ENCODE results near the gene TMEM117. TPM values are rescaled to one million over a fixed set of nuclear protein-coding genes. Genes with fewer than 3 reads are reported as not detected.
A peak's percentile ranks its signal among the peaks of the same experiment; 100 is the strongest.

Gene TMEM117
- total RNA-seq, 1 donor = 10.8 TPM

DNA sequence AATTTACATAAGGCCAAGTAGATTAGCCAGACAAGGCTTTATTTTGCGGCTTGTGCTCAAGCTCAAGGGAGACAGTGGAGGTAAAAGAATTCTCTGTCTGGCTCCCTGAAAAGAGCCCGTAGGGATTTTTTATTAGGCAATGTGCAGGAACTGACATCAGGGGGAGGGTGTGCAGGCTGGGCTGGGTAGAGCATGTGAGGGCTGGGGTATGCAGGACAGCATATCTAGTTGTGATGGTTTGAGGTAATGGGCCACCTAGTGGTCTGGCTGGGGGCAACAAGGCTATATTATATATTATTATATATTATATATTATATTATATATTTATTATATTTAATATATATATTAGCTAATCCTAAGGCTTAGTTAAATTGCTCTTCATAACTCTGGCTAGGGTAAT is 102.1 kb downstream of the TMEM117 start:
- no peak overlapping the region for H3K4me3 ChIP-seq (ENCODE audit: low read depth, low read length)
- TF ChIP-seq, protein P1, sequence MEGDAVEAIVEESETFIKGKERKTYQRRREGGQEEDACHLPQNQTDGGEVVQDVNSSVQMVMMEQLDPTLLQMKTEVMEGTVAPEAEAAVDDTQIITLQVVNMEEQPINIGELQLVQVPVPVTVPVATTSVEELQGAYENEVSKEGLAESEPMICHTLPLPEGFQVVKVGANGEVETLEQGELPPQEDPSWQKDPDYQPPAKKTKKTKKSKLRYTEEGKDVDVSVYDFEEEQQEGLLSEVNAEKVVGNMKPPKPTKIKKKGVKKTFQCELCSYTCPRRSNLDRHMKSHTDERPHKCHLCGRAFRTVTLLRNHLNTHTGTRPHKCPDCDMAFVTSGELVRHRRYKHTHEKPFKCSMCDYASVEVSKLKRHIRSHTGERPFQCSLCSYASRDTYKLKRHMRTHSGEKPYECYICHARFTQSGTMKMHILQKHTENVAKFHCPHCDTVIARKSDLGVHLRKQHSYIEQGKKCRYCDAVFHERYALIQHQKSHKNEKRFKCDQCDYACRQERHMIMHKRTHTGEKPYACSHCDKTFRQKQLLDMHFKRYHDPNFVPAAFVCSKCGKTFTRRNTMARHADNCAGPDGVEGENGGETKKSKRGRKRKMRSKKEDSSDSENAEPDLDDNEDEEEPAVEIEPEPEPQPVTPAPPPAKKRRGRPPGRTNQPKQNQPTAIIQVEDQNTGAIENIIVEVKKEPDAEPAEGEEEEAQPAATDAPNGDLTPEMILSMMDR (IDR thresholded peaks at IDR 0.05; ENCODE audit: insufficient read depth, low read depth, low read length) = peak; percentile 35
- peak; percentile 8 for DNase-seq (ENCODE audit: low read depth)

GRCh38 chr12:43942379-43942778 is 106.5 kb downstream of the TMEM117 start:
- TF ChIP-seq, protein P1 (IDR thresholded peaks at IDR 0.05; ENCODE audit: insufficient read depth, low read depth, low read length) = no peak
- no peak overlapping the region for H3K4me3 ChIP-seq (ENCODE audit: low read depth, low read length)
- DNase-seq (ENCODE audit: low read depth) = no peak

GRCh38 chr12:43945983-43946382 is 110.1 kb downstream of the TMEM117 start:
- no peak for DNase-seq (ENCODE audit: low read depth)
- no peak overlapping the region for H3K4me3 ChIP-seq (ENCODE audit: low read depth, low read length)
- TF ChIP-seq, protein P1 (IDR thresholded peaks at IDR 0.05; ENCODE audit: insufficient read depth, low read depth, low read length) = no peak

GRCh38 chr12:43951286-43951685 is 115.4 kb downstream of the TMEM117 start:
- no peak for DNase-seq (ENCODE audit: low read depth)
- no peak overlapping the region for H3K4me3 ChIP-seq (ENCODE audit: low read depth, low read length)
- TF ChIP-seq, protein P1 (IDR thresholded peaks at IDR 0.05; ENCODE audit: insufficient read depth, low read depth, low read length) = no peak

DNA sequence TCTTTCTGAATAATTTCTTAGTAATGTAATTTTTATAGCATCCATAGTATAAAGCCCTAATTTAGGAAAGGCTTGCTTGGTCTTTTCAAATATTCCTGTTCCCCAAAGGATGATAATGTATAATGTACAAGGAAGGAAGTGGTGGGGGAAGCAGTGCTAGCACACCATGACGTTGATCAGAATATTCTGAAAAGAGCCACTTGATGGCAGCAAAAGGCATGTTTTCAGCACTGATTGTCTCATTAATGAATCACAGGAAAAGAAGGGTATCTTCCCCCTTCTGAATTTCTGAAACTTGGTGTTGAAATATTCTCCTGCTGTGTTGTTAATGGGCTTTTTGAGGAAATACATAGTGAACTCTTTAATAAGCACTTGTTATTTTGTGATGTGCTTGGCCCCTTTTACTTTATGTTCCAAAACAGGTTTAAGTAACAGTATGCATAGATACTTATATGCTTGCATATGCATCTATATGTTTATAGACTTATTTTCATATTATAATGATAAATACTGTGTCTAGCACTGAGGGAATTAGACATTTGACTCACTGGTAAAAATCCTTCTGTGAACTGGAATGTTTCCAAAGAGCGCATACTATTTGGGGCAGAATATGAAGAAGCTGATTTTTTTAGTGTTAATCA is 122.0 kb downstream of the TMEM117 start:
- H3K4me3 ChIP-seq (ENCODE audit: low read depth, low read length) = no peak overlapping the region
- TF ChIP-seq, protein P1 (IDR thresholded peaks at IDR 0.05; ENCODE audit: insufficient read depth, low read depth, low read length) = peak; percentile 46
- DNase-seq (ENCODE audit: low read depth) = peak; percentile 34

DNA sequence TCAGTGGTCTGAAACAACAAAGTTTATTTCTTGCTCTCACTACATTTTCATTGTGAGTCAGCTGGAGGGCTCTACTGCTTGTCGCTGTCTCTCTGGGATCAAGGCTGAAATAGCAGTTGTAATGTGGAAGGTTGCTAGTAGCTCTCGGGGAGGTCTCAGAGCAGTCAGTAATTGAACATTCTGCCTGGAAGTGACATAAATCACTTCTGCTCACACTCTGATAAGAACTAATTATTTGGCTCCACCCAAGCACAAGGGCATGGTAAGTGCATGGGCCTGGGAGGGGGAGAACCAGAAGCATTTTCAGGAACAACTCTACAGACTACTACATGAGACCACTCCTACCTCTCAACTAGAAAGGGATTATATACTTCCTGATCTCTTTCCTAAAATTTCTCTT is 128.2 kb downstream of the TMEM117 start:
- no peak overlapping the region for H3K4me3 ChIP-seq (ENCODE audit: low read depth, low read length)
- no peak for DNase-seq (ENCODE audit: low read depth)
- TF ChIP-seq, protein P1 (IDR thresholded peaks at IDR 0.05; ENCODE audit: insufficient read depth, low read depth, low read length) = no peak

DNA sequence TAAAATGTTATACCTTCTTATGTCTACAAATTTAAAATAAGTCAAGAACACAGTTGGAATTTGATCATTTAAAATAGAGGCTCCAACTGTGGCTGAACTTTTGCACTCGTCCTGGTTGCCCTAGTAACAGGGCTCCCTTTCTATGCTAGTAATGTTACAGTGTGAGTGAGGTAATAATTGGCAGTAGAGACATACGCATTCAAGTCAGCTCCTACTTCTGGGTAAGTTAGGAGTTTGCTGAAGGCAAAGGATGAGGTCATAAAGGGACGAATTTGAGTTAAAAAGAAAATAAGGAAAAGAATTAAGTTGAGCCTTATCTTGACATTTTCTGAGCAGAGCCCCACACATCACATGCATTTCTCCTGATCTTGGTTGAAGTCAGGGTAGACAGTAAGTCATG is 129.1 kb downstream of the TMEM117 start:
- TF ChIP-seq, protein P1 (IDR thresholded peaks at IDR 0.05; ENCODE audit: insufficient read depth, low read depth, low read length) = no peak
- H3K4me3 ChIP-seq (ENCODE audit: low read depth, low read length) = no peak overlapping the region
- DNase-seq (ENCODE audit: low read depth) = peak; percentile 5

Measured in fibroblast of villous mesenchyme (primary cell).